Measurements from ENCODE around the gene SHLD1. TPM values are rescaled to one million over a fixed set of nuclear protein-coding genes. Genes with fewer than 3 reads are reported as not detected.

Gene SHLD1
- polyA plus RNA-seq, 1 donor (not counting 4 experiments of a cell fraction or from before 2014, with no cell fraction given): 3.2 TPM

- FAIRE-seq (no peak), DNase-seq (ENCODE audit: low read depth, low spot score) (no peak)
- Histone ChIP-seq H3K27me3 (ENCODE audit: control insufficient read depth, extremely low read depth, insufficient read depth, low read length) (no peaks in the 10 kb centered on the region), H3K4me2 (ENCODE audit: control insufficient read depth, extremely low read depth, insufficient read depth, low read depth, low read length) (no peak overlapping the region), H2AFZ (ENCODE audit: control insufficient read depth, low read length) (no peak overlapping the region), H4K20me1 (ENCODE audit: control insufficient read depth, extremely low read depth, insufficient read depth, low read length) (no peaks in the 10 kb centered on the region), H3K79me2 (ENCODE audit: control insufficient read depth, insufficient read depth, low read length) (no peaks in the 10 kb centered on the region), H3K4me3 (ENCODE audit: control insufficient read depth in 2 of 3, extremely low read depth in 1 of 3, insufficient read depth in 2 of 3, low read depth in 1 of 3, low read length in 3 of 3) (no peak overlapping the region), H3K9ac (ENCODE audit: control insufficient read depth, extremely low read depth, insufficient read depth, low read length) (no peak overlapping the region), H3K9me3 (ENCODE audit: control insufficient read depth, low read depth, low read length) (no peaks in the 10 kb centered on the region), H3K4me1 (ENCODE audit: control insufficient read depth, extremely low read depth, insufficient read depth, low read length) (peaks cover 4% of the 10 kb centered on the region), H3K27ac (ENCODE audit: control insufficient read depth, insufficient read depth, low read length) (no peak overlapping the region), H3K36me3 (ENCODE audit: control insufficient read depth in 2 of 2, extremely low read depth in 1 of 2, insufficient read depth in 2 of 2, low read length in 2 of 2) (no peaks in the 10 kb centered on the region), H3K9me1 (ENCODE audit: control insufficient read depth, extremely low read depth, insufficient read depth, low read length) (no peaks in the 10 kb centered on the region)
- no peak for TF ChIP-seq EZH2 (IDR thresholded peaks at IDR 0.05; ENCODE audit: low read length)
- TF ChIP-seq CTCF (optimal IDR thresholded peaks at IDR 0.05 in 1 of 3, IDR thresholded peaks at IDR 0.05 in 1 of 3, conservative IDR thresholded peaks at IDR 0.05 in 1 of 3; ENCODE audit: extremely low read depth in 1 of 3, insufficient read depth in 2 of 3, low read length in 3 of 3): no peak
- dilution Hi-C loops (cut with MboI; ENCODE audit: extremely low pct_ligation_motif_present, low sequenced_read_pairs): no loop called here
Observed at GRCh38 chr20:5818346-5818681, 68.1 kb downstream of the SHLD1 start.

- no peaks in the 10 kb centered on the region for H3K9me1 ChIP-seq (ENCODE audit: control insufficient read depth, extremely low read depth, insufficient read depth, low read length)
- no peaks in the 10 kb centered on the region for H3K27me3 ChIP-seq (ENCODE audit: control insufficient read depth, extremely low read depth, insufficient read depth, low read length)
- no peak for TF ChIP-seq EZH2 (IDR thresholded peaks at IDR 0.05; ENCODE audit: low read length)
- no peak for TF ChIP-seq CTCF (optimal IDR thresholded peaks at IDR 0.05 in 1 of 3, IDR thresholded peaks at IDR 0.05 in 1 of 3, conservative IDR thresholded peaks at IDR 0.05 in 1 of 3; ENCODE audit: extremely low read depth in 1 of 3, insufficient read depth in 2 of 3, low read length in 3 of 3)
- dilution Hi-C loops (cut with MboI; ENCODE audit: extremely low pct_ligation_motif_present, low sequenced_read_pairs): no loop called here
- H3K79me2 ChIP-seq (ENCODE audit: control insufficient read depth, insufficient read depth, low read length): no peaks in the 10 kb centered on the region
- H3K36me3 ChIP-seq (ENCODE audit: control insufficient read depth in 2 of 2, extremely low read depth in 1 of 2, insufficient read depth in 2 of 2, low read length in 2 of 2): no peaks in the 10 kb centered on the region
- DNase-seq (ENCODE audit: low read depth, low spot score) (no peak), FAIRE-seq (no peak)
- no peak overlapping the region for H3K9ac ChIP-seq (ENCODE audit: control insufficient read depth, extremely low read depth, insufficient read depth, low read length)
- no peak overlapping the region for H2AFZ ChIP-seq (ENCODE audit: control insufficient read depth, low read length)
- H3K4me2 ChIP-seq (ENCODE audit: control insufficient read depth, extremely low read depth, insufficient read depth, low read depth, low read length): no peak overlapping the region
- H3K4me3 ChIP-seq (ENCODE audit: control insufficient read depth in 2 of 3, extremely low read depth in 1 of 3, insufficient read depth in 2 of 3, low read depth in 1 of 3, low read length in 3 of 3): no peak overlapping the region
- no peaks in the 10 kb centered on the region for H3K9me3 ChIP-seq (ENCODE audit: control insufficient read depth, low read depth, low read length)
- H3K4me1 ChIP-seq (ENCODE audit: control insufficient read depth, extremely low read depth, insufficient read depth, low read length): peaks cover 6% of the 10 kb centered on the region
- no peak overlapping the region for H3K27ac ChIP-seq (ENCODE audit: control insufficient read depth, insufficient read depth, low read length)
- H4K20me1 ChIP-seq (ENCODE audit: control insufficient read depth, extremely low read depth, insufficient read depth, low read length): no peaks in the 10 kb centered on the region
Observed at GRCh38 chr20:5820738-5821137, 70.5 kb downstream of the SHLD1 start.

All from keratinocyte (primary cell).